Measurements from ENCODE around the gene C1orf50.

Gene C1orf50

GRCh38 chr1:42734201-42735035, 32.6 kb upstream of the C1orf50 start:
- intact Hi-C loops (cut with DNase I; ENCODE audit: low total_unique reads): no loop called here
- no peak for DNase-seq
- Histone ChIP-seq H3K4me1 (no peaks in the 10 kb centered on the region), H3K9me3 (no peaks in the 10 kb centered on the region), H3K27ac (no peak overlapping the region), H3K27me3 (no peaks in the 10 kb centered on the region), H3K4me3 (no peak overlapping the region), H3K36me3 (no peaks in the 10 kb centered on the region)
- TF ChIP-seq CTCF (IDR thresholded peaks at IDR 0.05): no peak

GRCh38 chr1:42735056-42735455, 32.0 kb upstream of the C1orf50 start:
- H3K27me3 ChIP-seq: no peaks in the 10 kb centered on the region
- no peaks in the 10 kb centered on the region for H3K36me3 ChIP-seq
- H3K9me3 ChIP-seq: no peaks in the 10 kb centered on the region
- H3K4me3 ChIP-seq: no peak overlapping the region
- no peak for DNase-seq
- TF ChIP-seq CTCF (IDR thresholded peaks at IDR 0.05): no peak
- no peaks in the 10 kb centered on the region for H3K4me1 ChIP-seq
- no peak overlapping the region for H3K27ac ChIP-seq
- intact Hi-C loops (cut with DNase I; ENCODE audit: low total_unique reads): no loop called here

- intact Hi-C loops (cut with DNase I; ENCODE audit: low total_unique reads): no loop called here
- no peak overlapping the region for H3K4me3 ChIP-seq
- H3K27ac ChIP-seq: no peak overlapping the region
- no peak for DNase-seq
- TF ChIP-seq CTCF (IDR thresholded peaks at IDR 0.05): no peak
- H3K27me3 ChIP-seq: no peaks in the 10 kb centered on the region
- H3K9me3 ChIP-seq: no peaks in the 10 kb centered on the region
- H3K36me3 ChIP-seq: no peaks in the 10 kb centered on the region
- H3K4me1 ChIP-seq: no peaks in the 10 kb centered on the region
Measured at GRCh38 chr1:42735477-42736105, 31.5 kb upstream of the C1orf50 start.

GRCh38 chr1:42736152-42736551, 30.9 kb upstream of the C1orf50 start:
- H3K9me3 ChIP-seq: no peaks in the 10 kb centered on the region
- DNase-seq: no peak
- no peak for TF ChIP-seq CTCF (IDR thresholded peaks at IDR 0.05)
- no peaks in the 10 kb centered on the region for H3K27me3 ChIP-seq
- no peaks in the 10 kb centered on the region for H3K36me3 ChIP-seq
- no peak overlapping the region for H3K27ac ChIP-seq
- H3K4me1 ChIP-seq: no peaks in the 10 kb centered on the region
- intact Hi-C loops (cut with DNase I; ENCODE audit: low total_unique reads): no loop called here
- no peak overlapping the region for H3K4me3 ChIP-seq

GRCh38 chr1:42736571-42737200, 30.4 kb upstream of the C1orf50 start:
- no peaks in the 10 kb centered on the region for H3K9me3 ChIP-seq
- intact Hi-C loops (cut with DNase I; ENCODE audit: low total_unique reads): no loop called here
- H3K27me3 ChIP-seq: no peaks in the 10 kb centered on the region
- no peak for DNase-seq
- H3K4me1 ChIP-seq: no peaks in the 10 kb centered on the region
- no peak for TF ChIP-seq CTCF (IDR thresholded peaks at IDR 0.05)
- no peaks in the 10 kb centered on the region for H3K36me3 ChIP-seq
- no peak overlapping the region for H3K4me3 ChIP-seq
- H3K27ac ChIP-seq: no peak overlapping the region

Data from tibial artery (tissue), 4 donors.